Measurements from ENCODE around the gene PKHD1. TPM values are rescaled to one million over a fixed set of nuclear protein-coding genes. Genes with fewer than 3 reads are reported as not detected.

Gene PKHD1
- total RNA-seq, 1 donor from 2014 or later = 0.32 TPM

- no peak overlapping the region for H3K27ac ChIP-seq
- H3K27me3 ChIP-seq = no peaks in the 10 kb centered on the region
- DNase-seq (no peak), ATAC-seq (no peak)
- intact Hi-C loops (cut with DNase I) = no loop called here
- H3K4me3 ChIP-seq = no peak overlapping the region
- no peaks in the 10 kb centered on the region for H3K4me1 ChIP-seq
- no peaks in the 10 kb centered on the region for H3K36me3 ChIP-seq
- no peak for TF ChIP-seq CTCF (IDR thresholded peaks at IDR 0.05)
- no peaks in the 10 kb centered on the region for H3K9me3 ChIP-seq
These were observed 111.0 kb downstream of the PKHD1 start for GRCh38 chr6:51976374-51976773.

- intact Hi-C loops (cut with DNase I) = no loop called here
- no peaks in the 10 kb centered on the region for H3K9me3 ChIP-seq
- DNase-seq (no peak), ATAC-seq (no peak)
- no peaks in the 10 kb centered on the region for H3K36me3 ChIP-seq
- no peaks in the 10 kb centered on the region for H3K4me1 ChIP-seq
- no peak overlapping the region for H3K4me3 ChIP-seq
- H3K27ac ChIP-seq = no peak overlapping the region
- TF ChIP-seq CTCF (IDR thresholded peaks at IDR 0.05) = no peak
- H3K27me3 ChIP-seq = no peaks in the 10 kb centered on the region
These were observed 114.8 kb downstream of the PKHD1 start for GRCh38 chr6:51972659-51973058.

DNA sequence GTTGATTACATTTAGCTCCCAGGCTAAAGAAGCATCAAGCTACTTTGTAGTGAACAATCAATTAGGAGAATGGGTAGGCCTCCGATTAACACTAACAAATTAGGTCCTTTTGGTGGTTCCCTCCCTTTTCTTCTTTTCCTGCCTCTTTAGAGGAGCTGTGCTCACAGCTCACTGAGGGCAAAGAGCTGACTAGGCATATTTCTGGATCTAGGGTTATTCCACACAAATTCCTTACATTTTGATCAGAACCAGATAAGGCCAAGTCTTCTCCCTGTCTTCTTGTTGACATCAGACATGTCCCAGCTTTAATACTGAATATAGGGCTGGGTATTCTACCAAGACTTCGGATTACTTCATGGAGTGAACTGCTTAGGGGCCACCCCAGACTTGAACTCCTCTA lies 119.1 kb downstream of the PKHD1 start:
- intact Hi-C loops (cut with DNase I) = no loop called here
- Histone ChIP-seq H3K27me3 (no peaks in the 10 kb centered on the region), H3K9me3 (no peaks in the 10 kb centered on the region), H3K4me1 (no peaks in the 10 kb centered on the region), H3K36me3 (no peaks in the 10 kb centered on the region), H3K4me3 (no peak overlapping the region), H3K27ac (no peak overlapping the region)
- TF ChIP-seq CTCF (IDR thresholded peaks at IDR 0.05) = no peak
- ATAC-seq = no peak
- no peak for DNase-seq

DNA sequence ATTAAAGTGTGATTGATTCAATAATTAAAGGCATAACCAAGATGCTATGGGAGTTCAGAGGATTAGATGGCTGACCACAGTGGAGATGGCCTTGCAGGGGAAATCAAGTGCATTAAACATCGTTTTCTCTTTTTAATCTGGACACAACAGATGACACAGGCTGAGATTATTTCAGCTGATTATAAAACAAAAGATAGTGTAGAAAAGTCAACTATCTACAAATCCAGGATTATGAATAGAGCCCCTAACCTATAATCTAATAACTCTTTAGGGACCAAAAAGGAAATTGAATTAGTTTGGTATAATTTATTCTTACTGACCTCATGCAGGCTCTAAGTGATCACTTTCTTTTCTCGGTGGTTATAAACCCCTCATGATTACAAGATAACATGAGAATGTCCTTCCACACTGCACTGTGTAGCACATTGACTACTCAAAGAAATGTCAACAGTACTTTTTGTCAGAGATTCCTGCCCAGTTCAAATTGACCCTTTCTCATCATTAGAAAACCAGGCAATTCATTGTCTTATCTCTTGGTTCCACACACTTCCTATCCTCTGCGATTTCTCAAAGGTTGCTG lies 122.1 kb downstream of the PKHD1 start:
- Histone ChIP-seq H3K9me3 (no peaks in the 10 kb centered on the region), H3K4me1 (no peaks in the 10 kb centered on the region), H3K27ac (no peak overlapping the region), H3K36me3 (no peaks in the 10 kb centered on the region), H3K27me3 (no peaks in the 10 kb centered on the region), H3K4me3 (no peak overlapping the region)
- TF ChIP-seq CTCF (IDR thresholded peaks at IDR 0.05) = no peak
- no peak for ATAC-seq
- DNase-seq = no peak
- intact Hi-C loops (cut with DNase I) = no loop called here

- intact Hi-C loops (cut with DNase I) = no loop called here
- Histone ChIP-seq H3K36me3 (no peaks in the 10 kb centered on the region), H3K27me3 (no peaks in the 10 kb centered on the region), H3K4me3 (no peak overlapping the region), H3K9me3 (no peaks in the 10 kb centered on the region), H3K27ac (no peak overlapping the region), H3K4me1 (no peaks in the 10 kb centered on the region)
- ATAC-seq (no peak), DNase-seq (no peak)
- TF ChIP-seq CTCF (IDR thresholded peaks at IDR 0.05) = no peak
These were observed 123.4 kb downstream of the PKHD1 start for GRCh38 chr6:51963980-51964379.

GRCh38 chr6:51962354-51962753 lies 125.1 kb downstream of the PKHD1 start:
- Histone ChIP-seq H3K4me1 (no peaks in the 10 kb centered on the region), H3K9me3 (no peaks in the 10 kb centered on the region), H3K36me3 (no peaks in the 10 kb centered on the region), H3K4me3 (no peak overlapping the region), H3K27me3 (no peaks in the 10 kb centered on the region), H3K27ac (no peak overlapping the region)
- DNase-seq (no peak), ATAC-seq (no peak)
- TF ChIP-seq CTCF (IDR thresholded peaks at IDR 0.05) = no peak
- intact Hi-C loops (cut with DNase I) = no loop called here
